Measurements from ENCODE around the gene S100A11. TPM values are rescaled to one million over a fixed set of nuclear protein-coding genes. Genes with fewer than 3 reads are reported as not detected.
"Not testable (repeated sequence)": the region's sequence is repeated elsewhere in the genome, so short reads cannot be mapped to it uniquely, and the experiment has no call there.

The S100A11 gene
- polyA plus RNA-seq (2012; ENCODE audit: insufficient read depth, insufficient read length, low read depth) = 165 TPM

GRCh38 chr1:152036267-152037216 lies at the start of gene S100A11:
S100A11 (minus strand) TSS chr1:152037004; CDS start chr1:152036915, 89 bp downstream.
- H3K36me3 ChIP-seq = peaks cover 12% of the 10 kb centered on the region
- peak; percentile 88 for DNase-seq
- peaks cover 2% of the 10 kb centered on the region; the same call in 1 of the 2 replicates for H3K4me1 ChIP-seq
- H3K9me3 ChIP-seq = no peaks in the 10 kb centered on the region
- H3K27me3 ChIP-seq = no peaks in the 10 kb centered on the region
- no peak for TF ChIP-seq CTCF (IDR thresholded peaks at IDR 0.05; ENCODE audit: low read depth, low read length)
- H3K4me3 ChIP-seq (ENCODE audit: low read depth, low read length) = peak within 1 kb of the TSS; percentile 83

- no peak for DNase-seq
- no peak for TF ChIP-seq CTCF (IDR thresholded peaks at IDR 0.05; ENCODE audit: low read depth, low read length)
- Histone ChIP-seq H3K27me3 (peaks cover 28% of the 10 kb centered on the region), H3K4me3 (ENCODE audit: low read depth, low read length) (no peak overlapping the region), H3K4me1 (no peaks in the 10 kb centered on the region), H3K9me3 (no peaks in the 10 kb centered on the region), H3K36me3 (no peaks in the 10 kb centered on the region)
Observed at GRCh38 chr1:152084853-152085252, 48.0 kb upstream of the S100A11 start.

GRCh38 chr1:152081026-152081425 lies 44.2 kb upstream of the S100A11 start:
- peaks cover 52% of the 10 kb centered on the region for H3K27me3 ChIP-seq
- DNase-seq; H3K9me3 ChIP-seq; H3K4me3 ChIP-seq (ENCODE audit: low read depth, low read length); H3K4me1 ChIP-seq; H3K36me3 ChIP-seq: not testable (repeated sequence)

- not testable (repeated sequence) for H3K9me3 ChIP-seq; DNase-seq; H3K4me1 ChIP-seq; H3K36me3 ChIP-seq; H3K4me3 ChIP-seq (ENCODE audit: low read depth, low read length)
- H3K27me3 ChIP-seq = peaks cover 54% of the 10 kb centered on the region
Observed at GRCh38 chr1:152080494-152080893, 43.7 kb upstream of the S100A11 start.

- H3K27me3 ChIP-seq = peaks cover 59% of the 10 kb centered on the region
Observed at GRCh38 chr1:152078831-152079441, 42.1 kb upstream of the S100A11 start.

GRCh38 chr1:152072311-152072710 lies 35.5 kb upstream of the S100A11 start:
- no peaks in the 10 kb centered on the region for H3K4me1 ChIP-seq
- no peaks in the 10 kb centered on the region for H3K36me3 ChIP-seq
- no peak overlapping the region for H3K4me3 ChIP-seq (ENCODE audit: low read depth, low read length)
- no peak for TF ChIP-seq CTCF (IDR thresholded peaks at IDR 0.05; ENCODE audit: low read depth, low read length)
- DNase-seq = no peak
- no peaks in the 10 kb centered on the region for H3K9me3 ChIP-seq
- peaks cover 75% of the 10 kb centered on the region for H3K27me3 ChIP-seq

More at GRCh38 chr1:152078831-152079441, 42.1 kb upstream of the S100A11 start:
- TF ChIP-seq CTCF (IDR thresholded peaks at IDR 0.05; ENCODE audit: low read depth, low read length) = no peak
- H3K4me3 ChIP-seq (ENCODE audit: low read depth, low read length) = no peak overlapping the region
- H3K36me3 ChIP-seq = no peaks in the 10 kb centered on the region
- H3K9me3 ChIP-seq = no peaks in the 10 kb centered on the region
- no peak for DNase-seq
- H3K4me1 ChIP-seq = no peaks in the 10 kb centered on the region

- no peaks in the 10 kb centered on the region for H3K4me1 ChIP-seq
- no peak for TF ChIP-seq CTCF (IDR thresholded peaks at IDR 0.05; ENCODE audit: low read depth, low read length)
- DNase-seq = no peak
- H3K36me3 ChIP-seq = no peaks in the 10 kb centered on the region
- H3K4me3 ChIP-seq (ENCODE audit: low read depth, low read length) = no peak overlapping the region
- H3K9me3 ChIP-seq = no peaks in the 10 kb centered on the region
- peaks cover 63% of the 10 kb centered on the region for H3K27me3 ChIP-seq
Observed at GRCh38 chr1:152071123-152071522, 34.3 kb upstream of the S100A11 start.
